Posterior vena cava (tissue), 2 donors: Measurements from ENCODE around the gene WDR1. TPM values are rescaled to one million over a fixed set of nuclear protein-coding genes. Genes with fewer than 3 reads are reported as not detected.

Experiments
- DNase-seq: peaks from one replicate; pipeline ENCODE4 v3.0.0-alpha.2; 2020; ENCODE audit warnings: low spot score
- intact Hi-C, 2 donors: fragments of 100-400 bp; cut with DNase I; formaldehyde crosslinking; loops; one replicate each; pipeline versions ENCODE4 v1.14.1 to v1.14.2; 2022 to 2023
- total RNA-seq, 2 donors: library from RNA; stranded (reverse); fragmentation: NEBNext Ultra II Directional; extraction: Animal tissue kit (Norgen Biotek cat#: 25700); gene quantifications; one replicate each; pipeline ENCODE4 v1.2.1, GENCODE V29; 2021
- donor health status: DM: yes; HTN: yes; CAD: no.
- donor health status: DM: yes; HTN: yes; CAD: no.

The WDR1 gene
- total RNA-seq, 2 donors from 2014 or later: 575 to 698 TPM

- peak; percentile 72 for DNase-seq
- intact Hi-C loops: no loop called here
These were observed 23.9 kb downstream of the WDR1 start for GRCh38 chr4:10092481-10093270.

- peak; percentile 74 for DNase-seq
- intact Hi-C loops: no loop called here
These were observed 24.9 kb downstream of the WDR1 start for GRCh38 chr4:10091531-10092181.

GRCh38 chr4:10090467-10091250, 25.9 kb downstream of the WDR1 start:
- intact Hi-C loops: no loop called here
- DNase-seq: peak; percentile 78

GRCh38 chr4:10089346-10089745, 27.3 kb downstream of the WDR1 start:
- intact Hi-C loops: no loop called here
- DNase-seq: peak; percentile 81

GRCh38 chr4:10088135-10089010, 28.2 kb downstream of the WDR1 start:
- intact Hi-C loops: no loop called here
- DNase-seq: peak; percentile 66

- intact Hi-C loops: no loop called here
- DNase-seq: peak; percentile 67
These were observed 29.3 kb downstream of the WDR1 start for GRCh38 chr4:10087152-10087791.

GRCh38 chr4:10086506-10087120, 30.0 kb downstream of the WDR1 start:
- peak; percentile 81 for DNase-seq
- intact Hi-C loops: no loop called here

- intact Hi-C loops: no loop called here
- DNase-seq: peak; percentile 40
These were observed 30.6 kb downstream of the WDR1 start for GRCh38 chr4:10085828-10086505.

GRCh38 chr4:10085386-10085785, 31.2 kb downstream of the WDR1 start:
- peak; percentile 72 for DNase-seq

GRCh38 chr4:10084651-10085358, 31.8 kb downstream of the WDR1 start:
- peak; percentile 62 for DNase-seq

More at GRCh38 chr4:10085386-10085785, 31.2 kb downstream of the WDR1 start:
- intact Hi-C loops: no loop called here

GRCh38 chr4:10083861-10084641, 32.5 kb downstream of the WDR1 start:
- intact Hi-C loops: loop anchor here in 1 of 2 donors (5.0 kb wide), 1 partner anchor 1387 kb away; no protein-coding TSS in a partner anchor
- DNase-seq: peak; percentile 78

More at GRCh38 chr4:10084651-10085358, 31.8 kb downstream of the WDR1 start:
- intact Hi-C loops: loop anchor here in 1 of 2 donors (5.0 kb wide), 1 partner anchor 1388 kb away; no protein-coding TSS in a partner anchor

- intact Hi-C loops: loop anchor here in 1 of 2 donors (5.0 kb wide), 1 partner anchor 1386 kb away; no protein-coding TSS in a partner anchor
- DNase-seq: peak; percentile 71
These were observed 33.2 kb downstream of the WDR1 start for GRCh38 chr4:10083331-10083771.

GRCh38 chr4:10082459-10083272, 33.9 kb downstream of the WDR1 start:
- intact Hi-C loops: loop anchor here in 1 of 2 donors (5.0 kb wide), 1 partner anchor 1385 kb away; no protein-coding TSS in a partner anchor
- DNase-seq: peak; percentile 68

GRCh38 chr4:10082047-10082446, 34.6 kb downstream of the WDR1 start:
- intact Hi-C loops: loop anchor here in 1 of 2 donors (5.0 kb wide), 1 partner anchor 1385 kb away; no protein-coding TSS in a partner anchor
- peak; percentile 78 for DNase-seq

- no peak for DNase-seq
- intact Hi-C loops: loop anchor here in 1 of 2 donors (5.0 kb wide), 1 partner anchor 1384 kb away; no protein-coding TSS in a partner anchor
These were observed 35.4 kb downstream of the WDR1 start for GRCh38 chr4:10081218-10081606.
